K562 treated with DMSO at 1 percent for 24 hours (cell line): ENCODE measurements around the gene OR14I1. TPM values are rescaled to one million over a fixed set of nuclear protein-coding genes. Genes with fewer than 3 reads are reported as not detected.

ENCODE experiments used
- total RNA-seq: library from RNA; unstranded; fragments of 300-600 nt; gene quantifications from 2 replicates; pipeline ENCODE4 v1.2.3, GENCODE V29; 2022; ENCODE audit warnings: low read depth; ENCODE audit not compliant: insufficient read depth

The OR14I1 gene
- total RNA-seq, result not detected in 2 replicates

DNA sequence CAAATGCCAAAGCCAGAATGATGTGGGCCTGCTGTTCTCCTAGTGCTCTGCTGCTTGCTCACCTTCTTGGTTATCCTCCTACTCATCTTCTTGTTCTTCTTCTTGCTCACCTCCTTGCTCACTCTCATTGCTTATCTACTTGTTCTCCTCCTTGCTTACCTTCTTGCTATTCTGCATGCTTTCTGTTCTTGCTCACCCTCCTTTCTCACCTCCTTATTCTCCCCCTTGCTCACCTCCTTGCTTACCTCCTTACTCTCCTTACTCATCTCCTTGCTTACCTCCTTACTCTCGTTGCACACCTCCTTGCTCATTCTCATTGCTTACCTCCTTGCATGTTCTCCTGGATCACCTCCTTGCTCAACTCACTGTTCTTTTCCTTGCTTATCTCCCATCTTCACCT is at the start of gene OR14I1:
Gene OR14I1 (minus strand): TSS at position 53 of the 400 bp plus-strand sequence.

DNA sequence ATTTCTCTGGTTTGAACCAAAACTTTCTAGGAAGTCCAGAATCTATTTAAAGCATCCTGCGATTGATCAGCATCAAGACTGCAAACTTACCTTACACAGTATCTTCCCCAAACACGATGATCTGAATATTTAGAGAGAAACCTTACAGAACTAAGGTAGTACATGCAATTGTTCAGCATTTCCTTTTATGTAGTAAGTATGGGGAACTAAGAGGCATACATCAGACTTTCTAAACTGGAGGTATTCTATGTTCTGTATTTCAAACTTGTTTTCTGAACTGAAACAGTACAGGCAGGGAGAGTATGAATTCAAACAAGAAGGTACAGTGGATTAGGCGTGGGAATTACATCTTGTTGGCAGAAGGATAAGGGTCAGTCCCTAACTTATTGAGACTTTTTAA is 47.2 kb downstream of the OR14I1 start, which contains the start of gene OR2T27:
Gene OR2T27 (minus strand): TSS at position 175 of the 400 bp plus-strand sequence. CDS start 4,644 bp downstream, outside the sequence.

Other genes with a start within 250 kb of the OR14I1 start
- gene OR2T3, start 229.4 kb downstream of the OR14I1 start, total RNA-seq, result not detected in 2 replicates
- gene OR2T5, start 214.2 kb downstream of the OR14I1 start, total RNA-seq, result not detected in 2 replicates
- not detected in 2 replicates for gene OR2G6, start 194.7 kb downstream of the OR14I1 start, total RNA-seq
- gene OR2T29, start 140.0 kb downstream of the OR14I1 start, total RNA-seq, result not detected in 2 replicates
- not detected in 2 replicates for gene OR2T34, start 128.0 kb downstream of the OR14I1 start, total RNA-seq
- not detected in 2 replicates for gene OR2T10, start 105.1 kb downstream of the OR14I1 start, total RNA-seq
- gene OR2T11, start 67.7 kb downstream of the OR14I1 start, total RNA-seq, result not detected in 2 replicates
- not detected in 2 replicates for gene OR2T35, start 57.5 kb downstream of the OR14I1 start, total RNA-seq
- gene OR2T27, start 47.2 kb downstream of the OR14I1 start, total RNA-seq, result not detected in 2 replicates
- 1.0 and 2.2 TPM in 2 replicates for gene LYPD8, start 53.0 kb upstream of the OR14I1 start, total RNA-seq
- gene SH3BP5L, start 123.1 kb upstream of the OR14I1 start, total RNA-seq, result 33.0 and 33.2 TPM in 2 replicates
- gene ZNF672, start 135.5 kb upstream of the OR14I1 start, total RNA-seq, result 91.2 and 100 TPM in 2 replicates
- 32.3 and 46.9 TPM in 2 replicates for gene ZNF692, start 156.3 kb upstream of the OR14I1 start, total RNA-seq
- gene PGBD2, start 203.5 kb upstream of the OR14I1 start, total RNA-seq, result 8.9 and 11.2 TPM in 2 replicates